Activated T-helper 17 cell treated with anti-CD3 and anti-CD28 coated beads, Interleukin-2, amount 50 U/mL, for 72 hours (primary cell): ENCODE data around the gene ZNF823. TPM values are rescaled to one million over a fixed set of nuclear protein-coding genes. Genes with fewer than 3 reads are reported as not detected.

Experiments
- ATAC-seq: fragments of 150-1000 bp; cut with Tn5 transposase; replicated peaks from 2 replicates; pipeline ENCODE4 v1.10.0; 2021; ENCODE audit warnings: mild to moderate bottlenecking, moderate library complexity
- H3K27ac Mint-ChIP-seq: one replicate; pipeline ENCODE4 v1.8.0; 2022; ENCODE audit warnings: mixed read lengths
- H3K27me3 Mint-ChIP-seq: one replicate; pipeline ENCODE4 v1.8.0; 2022; ENCODE audit warnings: mixed read lengths
- H3K36me3 Mint-ChIP-seq: one replicate; pipeline ENCODE4 v1.8.0; 2022; ENCODE audit warnings: low read depth, mild to moderate bottlenecking, mixed read lengths
- H3K4me1 Mint-ChIP-seq: one replicate; pipeline ENCODE4 v1.8.0; 2022; ENCODE audit warnings: mixed read lengths
- H3K4me3 Mint-ChIP-seq: one replicate; pipeline ENCODE4 v1.8.0; 2022; ENCODE audit warnings: mild to moderate bottlenecking, mixed read lengths
- H3K9me3 Mint-ChIP-seq: one replicate; pipeline ENCODE4 v1.8.0; 2022; ENCODE audit warnings: mixed read lengths
- total RNA-seq, 2 donors: library from RNA; stranded (reverse); gene quantifications; one replicate each; pipeline ENCODE4 v1.2.3, GENCODE V29; 2022

Gene ZNF823
- total RNA-seq, 2 donors from 2014 or later, result 1.9 to 2.8 TPM

GRCh38 chr19:11705474-11705873 is 33.3 kb downstream of the ZNF823 start:
- Mint-ChIP-seq H3K9me3 (no peaks in the 10 kb centered on the region), H3K27me3 (peaks cover 12% of the 10 kb centered on the region)

DNA sequence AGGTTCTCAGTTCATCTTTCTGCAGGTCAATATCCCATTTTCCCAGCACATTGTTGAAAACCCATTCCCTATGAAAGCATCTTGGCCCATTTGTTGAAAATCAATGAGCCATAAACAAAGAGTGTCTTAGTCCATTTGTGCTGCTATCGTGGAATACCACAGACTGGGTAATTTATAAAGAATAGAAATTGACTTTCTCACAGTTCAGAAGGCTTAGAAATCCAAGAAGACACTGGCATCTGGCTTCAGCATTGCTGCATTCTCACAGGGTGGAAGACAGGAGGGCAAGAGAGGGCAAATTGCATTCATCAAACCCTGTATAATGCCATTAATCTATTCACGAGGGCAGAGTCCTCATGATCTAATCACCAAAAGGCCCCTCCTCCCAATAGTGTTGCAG is 34.1 kb downstream of the ZNF823 start:
- no peaks in the 10 kb centered on the region for H3K36me3 Mint-ChIP-seq
- H3K9me3 Mint-ChIP-seq, result no peaks in the 10 kb centered on the region
- no peak overlapping the region for H3K27ac Mint-ChIP-seq
- H3K4me1 Mint-ChIP-seq, result peaks cover 6% of the 10 kb centered on the region
- no peak for ATAC-seq
- peaks cover 13% of the 10 kb centered on the region for H3K27me3 Mint-ChIP-seq
- no peak overlapping the region for H3K4me3 Mint-ChIP-seq

More at GRCh38 chr19:11705474-11705873, 33.3 kb downstream of the ZNF823 start:
- H3K4me1 Mint-ChIP-seq, result no peaks in the 10 kb centered on the region
- no peak overlapping the region for H3K27ac Mint-ChIP-seq
- no peaks in the 10 kb centered on the region for H3K36me3 Mint-ChIP-seq
- no peak for ATAC-seq
- H3K4me3 Mint-ChIP-seq, result no peak overlapping the region

DNA sequence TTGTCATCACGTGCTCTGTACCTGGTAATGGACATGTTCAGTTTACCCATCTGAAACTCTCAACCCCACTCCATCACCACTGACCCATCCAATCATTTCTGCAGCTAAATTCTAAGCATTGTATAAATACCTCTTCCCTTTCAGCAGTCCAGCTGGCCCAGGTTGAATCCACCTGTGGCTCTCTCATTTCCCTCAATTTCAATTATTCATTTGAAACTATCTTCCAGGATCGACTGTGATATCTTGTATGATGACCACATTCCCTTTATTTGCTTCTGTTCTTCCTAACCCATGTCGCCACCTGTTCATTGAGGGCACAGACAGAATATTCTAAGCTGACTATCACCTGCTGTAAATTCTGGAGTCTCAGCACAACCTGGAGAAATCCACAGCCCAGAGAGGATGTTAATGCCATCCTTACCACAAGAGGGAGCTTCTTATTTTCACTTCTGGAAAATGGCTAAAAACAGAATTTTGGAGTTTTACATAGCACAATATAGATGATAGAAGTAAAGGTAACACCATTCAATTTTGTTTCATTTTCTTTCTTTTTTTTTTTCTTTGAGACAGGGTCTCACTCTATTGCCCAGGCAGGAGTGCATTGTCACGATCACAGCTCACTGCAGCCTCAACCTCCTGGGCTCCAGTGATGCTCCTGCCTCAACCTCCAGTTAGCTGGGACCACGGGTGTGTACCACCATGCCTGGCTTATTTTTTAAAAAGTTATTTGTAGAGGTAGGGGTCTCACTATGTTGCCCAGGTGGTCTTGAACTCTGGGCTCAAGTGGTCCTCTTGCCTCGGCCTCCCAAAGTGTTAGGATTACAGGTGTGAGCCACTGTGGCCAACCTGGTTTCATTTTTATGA is 38.6 kb downstream of the ZNF823 start:
- no peak overlapping the region for H3K27ac Mint-ChIP-seq
- H3K9me3 Mint-ChIP-seq, result no peaks in the 10 kb centered on the region
- no peaks in the 10 kb centered on the region for H3K36me3 Mint-ChIP-seq
- no peak overlapping the region for H3K4me3 Mint-ChIP-seq
- peak; percentile 28 for ATAC-seq
- H3K27me3 Mint-ChIP-seq, result peaks cover 5% of the 10 kb centered on the region
- peaks cover 6% of the 10 kb centered on the region for H3K4me1 Mint-ChIP-seq

- Mint-ChIP-seq H3K27me3 (peaks cover 18% of the 10 kb centered on the region), H3K9me3 (no peaks in the 10 kb centered on the region), H3K4me3 (no peak overlapping the region), H3K27ac (no peak overlapping the region), H3K36me3 (no peaks in the 10 kb centered on the region), H3K4me1 (peaks cover 17% of the 10 kb centered on the region)
- no peak for ATAC-seq
Observed at GRCh38 chr19:11698231-11698630, 40.5 kb downstream of the ZNF823 start.

DNA sequence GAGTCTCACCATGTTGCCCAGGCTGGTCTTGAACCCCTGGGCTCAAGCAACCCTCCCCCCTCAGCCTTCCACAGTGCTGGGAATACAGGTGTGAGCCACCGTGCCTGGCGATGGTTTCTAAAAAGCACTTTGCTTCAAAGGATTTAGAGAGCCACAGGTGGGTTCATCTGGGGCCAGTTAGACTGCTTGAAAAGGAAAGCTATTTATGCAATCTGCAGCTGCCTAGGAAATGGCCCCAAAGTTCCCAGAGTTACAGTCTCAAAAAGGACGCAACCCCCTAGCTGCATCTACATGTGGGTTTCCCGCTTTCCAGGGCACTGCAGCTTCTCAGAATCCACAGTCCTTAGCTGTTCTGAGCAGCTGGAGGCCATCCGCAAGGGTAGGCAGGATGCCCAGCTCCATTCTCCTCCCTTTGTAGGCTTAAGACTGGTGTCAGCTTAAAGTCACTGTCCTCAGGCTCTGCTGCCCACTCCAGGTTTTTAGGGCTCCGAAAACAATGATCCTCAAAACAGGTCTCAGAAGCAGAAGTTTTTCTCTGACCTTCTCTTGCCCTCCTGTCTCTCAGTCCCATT is 41.4 kb downstream of the ZNF823 start:
- Mint-ChIP-seq H3K4me1 (peaks cover 17% of the 10 kb centered on the region), H3K9me3 (no peaks in the 10 kb centered on the region), H3K27ac (no peak overlapping the region), H3K4me3 (no peak overlapping the region), H3K36me3 (no peaks in the 10 kb centered on the region), H3K27me3 (peaks cover 22% of the 10 kb centered on the region)
- no peak for ATAC-seq

DNA sequence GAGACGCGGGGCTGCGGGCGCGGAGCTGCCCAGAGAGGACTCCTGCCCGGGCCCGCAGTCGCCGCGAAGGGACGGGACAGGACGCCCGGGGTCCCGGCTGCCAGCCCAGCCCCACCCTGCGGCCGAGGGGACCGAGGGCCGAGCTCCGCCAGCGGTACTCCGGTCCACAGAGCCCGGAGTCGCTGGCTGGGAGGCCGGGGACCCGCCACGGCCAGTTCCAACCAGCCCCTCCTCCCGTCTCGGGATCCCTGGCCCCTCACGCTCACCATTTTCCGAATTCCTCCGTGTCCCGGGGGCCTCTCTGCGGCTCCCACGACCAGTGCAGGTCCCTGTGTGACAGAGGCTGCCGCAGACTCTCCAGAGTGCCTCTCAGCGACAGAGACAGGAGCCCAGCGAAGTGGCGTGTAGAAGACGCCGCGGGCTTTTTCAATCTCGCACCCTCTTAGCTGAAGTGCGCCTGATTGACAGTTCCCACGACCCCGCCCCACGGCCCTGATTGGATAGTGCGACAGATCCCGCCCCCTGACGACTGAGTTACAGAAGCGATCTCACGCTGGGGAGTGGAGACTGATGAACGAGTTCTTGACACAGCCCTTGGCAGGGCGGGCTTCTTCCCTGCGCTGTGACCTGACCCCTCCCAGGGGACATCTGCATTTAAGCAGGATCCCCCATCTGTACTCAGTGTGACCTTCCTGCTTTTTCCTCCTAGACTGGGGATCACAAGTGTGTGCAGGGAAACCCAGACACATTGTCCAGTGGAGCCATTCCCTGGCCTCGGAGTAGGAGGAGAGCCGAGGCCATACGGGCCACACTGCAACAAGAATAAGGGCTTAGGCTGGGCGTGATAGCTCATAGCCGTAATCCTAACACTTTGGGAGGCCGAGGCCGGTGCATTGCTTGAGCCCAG is 44.0 kb downstream of the ZNF823 start:
- H3K27me3 Mint-ChIP-seq, result peaks cover 28% of the 10 kb centered on the region

GRCh38 chr19:11693505-11694499 is 44.9 kb downstream of the ZNF823 start:
- Mint-ChIP-seq H3K9me3 (no peaks in the 10 kb centered on the region), H3K27me3 (peaks cover 29% of the 10 kb centered on the region), H3K27ac (no peak overlapping the region), H3K4me3 (peak overlapping the region; percentile 93), H3K4me1 (peaks cover 12% of the 10 kb centered on the region), H3K36me3 (no peaks in the 10 kb centered on the region)
- no peak for ATAC-seq

More for the DNA sequence above, 44.0 kb downstream of the ZNF823 start:
- peaks cover 12% of the 10 kb centered on the region for H3K4me1 Mint-ChIP-seq
- H3K4me3 Mint-ChIP-seq, result peak overlapping the region; percentile 93
- no peak overlapping the region for H3K27ac Mint-ChIP-seq
- no peaks in the 10 kb centered on the region for H3K36me3 Mint-ChIP-seq
- ATAC-seq, result peak; percentile 99
- no peaks in the 10 kb centered on the region for H3K9me3 Mint-ChIP-seq

DNA sequence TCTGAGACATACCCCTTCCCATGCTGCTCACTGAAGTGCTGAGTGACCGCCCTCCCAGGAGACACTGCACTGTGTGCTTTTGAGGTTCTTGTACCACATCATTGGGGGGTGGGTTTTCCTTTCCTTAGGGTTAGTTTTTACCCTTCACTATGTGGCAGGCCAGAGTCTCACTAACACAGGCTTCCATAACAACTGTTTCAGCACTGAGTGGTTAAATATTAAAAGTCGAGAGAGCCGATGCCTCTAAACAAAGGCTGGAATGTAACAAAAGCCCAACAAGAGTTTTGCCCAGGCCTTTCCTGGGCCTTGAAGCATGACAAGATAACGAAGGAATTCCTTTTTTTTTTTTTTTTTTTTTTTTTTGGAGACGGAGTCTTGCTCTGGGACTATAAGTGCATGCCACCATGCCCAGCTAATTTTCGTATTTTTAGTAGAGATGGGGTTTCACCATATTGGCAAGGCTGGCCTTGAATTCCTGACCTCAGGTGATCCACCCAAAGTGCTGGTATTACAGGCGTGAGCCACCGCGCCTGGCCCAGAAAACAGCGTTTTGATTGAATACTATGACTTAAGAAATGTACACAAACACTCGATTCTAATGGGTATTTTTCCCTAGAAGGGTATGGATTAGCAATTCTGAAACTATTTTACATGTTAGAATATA is 46.5 kb downstream of the ZNF823 start:
- Mint-ChIP-seq H3K4me1 (peaks cover 12% of the 10 kb centered on the region), H3K27me3 (peaks cover 32% of the 10 kb centered on the region), H3K4me3 (no peak overlapping the region), H3K36me3 (no peaks in the 10 kb centered on the region), H3K9me3 (peaks cover under 1% of the 10 kb centered on the region), H3K27ac (no peak overlapping the region)
- ATAC-seq, result no peak

DNA sequence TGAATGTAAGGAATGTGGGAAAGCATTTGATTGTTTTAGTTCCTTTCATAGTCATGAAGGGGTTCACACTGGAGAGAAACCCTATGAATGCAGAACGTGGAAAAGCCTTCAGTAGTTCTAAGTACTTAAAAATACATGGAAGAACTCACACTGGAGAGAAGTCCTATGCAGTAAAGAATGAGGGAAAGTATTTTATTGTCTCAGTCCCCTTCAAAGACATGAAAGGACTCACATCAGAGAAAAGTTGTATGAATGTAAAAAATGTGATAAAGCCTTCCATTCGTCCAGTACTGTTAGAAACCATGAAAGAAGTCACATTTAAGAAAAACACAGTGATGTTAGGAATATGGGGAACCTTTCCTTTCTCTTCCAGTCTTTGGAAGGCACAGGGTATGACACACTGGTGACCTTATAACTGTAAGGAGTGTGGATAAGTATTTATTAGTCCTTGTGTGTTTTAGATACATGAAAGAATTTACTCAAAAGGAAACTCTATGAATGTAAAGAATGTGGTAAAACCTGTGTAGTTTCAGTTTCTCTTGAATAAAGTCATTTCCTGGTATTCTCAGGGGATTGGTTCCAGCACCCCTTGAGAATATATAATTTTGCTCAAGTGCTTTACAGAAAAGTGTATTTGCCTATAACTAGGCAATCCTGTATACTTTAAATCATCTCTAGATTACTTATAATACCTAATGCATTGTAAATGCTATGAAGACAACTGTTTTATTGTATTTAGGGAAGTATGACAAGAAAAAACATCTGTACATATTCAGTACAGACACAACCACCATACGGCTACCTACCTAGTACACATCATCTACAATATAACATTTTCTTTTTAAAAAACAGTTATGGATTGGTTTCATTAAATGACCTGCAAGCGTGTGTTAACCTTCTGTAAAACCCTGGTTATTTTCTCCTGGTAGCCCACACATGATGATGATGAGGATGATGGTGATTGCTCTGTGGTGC is 52.8 kb downstream of the ZNF823 start:
- no peak overlapping the region for H3K27ac Mint-ChIP-seq
- peaks cover 10% of the 10 kb centered on the region for H3K27me3 Mint-ChIP-seq
- ATAC-seq, result peak; percentile 87
- H3K4me3 Mint-ChIP-seq, result no peak overlapping the region
- no peaks in the 10 kb centered on the region for H3K4me1 Mint-ChIP-seq
- H3K9me3 Mint-ChIP-seq, result peaks cover 23% of the 10 kb centered on the region
- H3K36me3 Mint-ChIP-seq, result no peaks in the 10 kb centered on the region

DNA sequence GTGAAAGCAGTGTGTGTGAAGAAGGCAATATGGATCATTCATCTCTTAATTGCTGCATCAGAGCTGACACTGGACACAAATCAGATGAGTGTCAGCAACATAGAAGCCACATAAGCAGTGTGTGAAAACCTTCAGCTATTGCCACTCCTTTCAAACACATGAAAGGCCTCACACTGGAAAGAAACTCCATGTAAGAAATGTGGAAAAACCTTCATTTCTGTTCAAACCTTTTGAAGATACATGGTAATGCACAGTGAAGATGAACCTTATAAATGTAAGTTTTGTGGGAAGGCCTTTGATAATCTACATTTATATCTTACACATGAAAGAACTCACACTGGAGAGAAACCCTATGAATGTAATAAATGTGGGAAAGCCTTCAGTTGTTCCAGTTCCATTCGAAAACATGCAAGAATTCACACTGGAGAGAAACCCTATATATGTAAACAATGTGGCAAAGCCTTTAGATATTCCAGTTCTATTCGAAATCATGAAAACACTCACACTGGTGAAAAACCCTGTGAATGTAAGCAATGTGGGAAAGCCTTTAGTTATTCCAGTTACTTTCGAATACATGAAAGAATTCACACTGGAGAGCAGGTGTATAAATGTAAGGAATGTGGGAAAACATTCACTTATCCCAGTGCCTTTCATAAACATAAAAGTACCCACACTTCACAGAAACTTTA is 53.6 kb downstream of the ZNF823 start:
- H3K4me1 Mint-ChIP-seq, result no peaks in the 10 kb centered on the region
- H3K9me3 Mint-ChIP-seq, result peaks cover 26% of the 10 kb centered on the region
- no peaks in the 10 kb centered on the region for H3K36me3 Mint-ChIP-seq
- no peak overlapping the region for H3K27ac Mint-ChIP-seq
- H3K27me3 Mint-ChIP-seq, result peaks cover 13% of the 10 kb centered on the region
- H3K4me3 Mint-ChIP-seq, result no peak overlapping the region
- no peak for ATAC-seq

GRCh38 chr19:11680689-11681302 is 58.0 kb downstream of the ZNF823 start:
- Mint-ChIP-seq H3K4me1 (no peaks in the 10 kb centered on the region), H3K27me3 (peaks cover 7% of the 10 kb centered on the region), H3K4me3 (no peak overlapping the region), H3K36me3 (no peaks in the 10 kb centered on the region), H3K9me3 (peaks cover 16% of the 10 kb centered on the region), H3K27ac (no peak overlapping the region)
- no peak for ATAC-seq
